EL (cell line): ENCODE data around the gene ALDOB.

ENCODE experiments used
- DNase-seq: peaks from one replicate; pipeline ENCODE4 v3.0.0-alpha.2; 2016

Gene ALDOB

GRCh38 chr9:101381118-101381517, 54.5 kb downstream of the ALDOB start:
- no peak for DNase-seq

- DNase-seq: no peak
Measured at GRCh38 chr9:101380295-101380694, 55.3 kb downstream of the ALDOB start.

- DNase-seq: peak; percentile 86
Measured at GRCh38 chr9:101376111-101376848, 59.3 kb downstream of the ALDOB start.

DNA sequence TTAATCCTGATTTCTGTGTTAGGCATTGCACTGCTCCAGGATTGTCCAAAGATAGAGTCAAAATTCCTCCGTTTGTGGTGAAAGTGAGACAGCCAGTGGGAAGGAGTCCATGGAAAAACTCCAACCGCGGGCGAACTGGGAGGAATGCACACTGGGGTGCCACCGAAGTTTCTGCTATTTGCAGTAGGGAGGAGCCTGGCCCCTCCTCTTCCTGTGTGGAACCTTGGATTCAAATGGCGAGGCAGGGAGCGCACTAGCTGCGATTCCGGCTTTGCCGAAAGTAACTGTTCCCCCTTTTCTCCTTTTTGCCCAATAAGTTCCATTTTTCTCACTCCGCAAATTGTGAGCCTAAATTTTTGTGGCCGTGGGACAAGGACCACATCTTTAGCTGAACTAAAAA, 60.0 kb downstream of the ALDOB start:
- no peak for DNase-seq

- DNase-seq: no peak
Measured at GRCh38 chr9:101372327-101373118, 63.1 kb downstream of the ALDOB start.

GRCh38 chr9:101371813-101372212, 63.8 kb downstream of the ALDOB start:
- DNase-seq: no peak
